AG09319 (cell line): ENCODE data around the gene MLLT6.

Source experiments
- DNase-seq: peaks from one replicate; pipeline ENCODE4 v3.0.0-alpha.2; 2010; ENCODE audit warnings: low read depth; ENCODE audit errors: extremely low read depth
- TF ChIP-seq, protein P1 (sequence below): IDR thresholded peaks from 2 replicates; pipeline ENCODE4 v1.5.1; 2011; ENCODE audit warnings: low read depth, mild to moderate bottlenecking, inconsistent platforms, low read length, moderate library complexity

MLLT6 gene

DNA sequence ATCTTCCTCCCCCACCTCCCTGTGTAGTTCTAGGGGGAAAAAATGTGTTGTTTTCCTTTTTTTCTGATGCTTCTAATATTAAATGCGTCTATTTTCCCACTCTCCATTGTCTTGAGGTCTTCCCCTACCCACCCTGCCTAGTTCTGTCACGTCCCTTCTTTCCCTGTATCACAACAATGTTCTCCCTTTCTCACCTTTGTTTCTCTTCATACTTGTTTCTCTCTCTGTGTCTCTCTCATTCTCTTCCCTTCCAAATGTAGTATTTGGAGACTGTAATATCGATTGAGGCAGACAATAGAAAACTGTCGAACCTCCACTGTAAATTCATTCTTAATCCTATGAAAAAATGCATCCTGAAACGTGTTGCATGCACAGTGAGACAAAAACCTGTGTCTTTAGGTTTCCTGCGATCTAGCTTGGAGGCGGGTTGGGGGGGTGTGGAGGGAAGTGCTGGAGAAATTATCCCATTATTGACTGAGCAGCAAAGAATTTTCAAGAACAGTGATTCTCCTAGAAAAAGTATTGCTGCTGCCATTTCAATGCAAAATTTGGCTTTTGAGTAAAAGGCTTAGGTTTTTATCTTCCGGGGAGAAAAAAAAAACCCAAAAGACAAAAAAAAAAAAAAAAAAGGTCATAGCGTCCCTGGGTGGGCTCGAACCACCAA is 46.2 kb downstream of the MLLT6 start:
- DNase-seq, result no peak
- TF ChIP-seq, protein P1, sequence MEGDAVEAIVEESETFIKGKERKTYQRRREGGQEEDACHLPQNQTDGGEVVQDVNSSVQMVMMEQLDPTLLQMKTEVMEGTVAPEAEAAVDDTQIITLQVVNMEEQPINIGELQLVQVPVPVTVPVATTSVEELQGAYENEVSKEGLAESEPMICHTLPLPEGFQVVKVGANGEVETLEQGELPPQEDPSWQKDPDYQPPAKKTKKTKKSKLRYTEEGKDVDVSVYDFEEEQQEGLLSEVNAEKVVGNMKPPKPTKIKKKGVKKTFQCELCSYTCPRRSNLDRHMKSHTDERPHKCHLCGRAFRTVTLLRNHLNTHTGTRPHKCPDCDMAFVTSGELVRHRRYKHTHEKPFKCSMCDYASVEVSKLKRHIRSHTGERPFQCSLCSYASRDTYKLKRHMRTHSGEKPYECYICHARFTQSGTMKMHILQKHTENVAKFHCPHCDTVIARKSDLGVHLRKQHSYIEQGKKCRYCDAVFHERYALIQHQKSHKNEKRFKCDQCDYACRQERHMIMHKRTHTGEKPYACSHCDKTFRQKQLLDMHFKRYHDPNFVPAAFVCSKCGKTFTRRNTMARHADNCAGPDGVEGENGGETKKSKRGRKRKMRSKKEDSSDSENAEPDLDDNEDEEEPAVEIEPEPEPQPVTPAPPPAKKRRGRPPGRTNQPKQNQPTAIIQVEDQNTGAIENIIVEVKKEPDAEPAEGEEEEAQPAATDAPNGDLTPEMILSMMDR, result no peak

GRCh38 chr17:38751808-38752307 is 46.8 kb downstream of the MLLT6 start:
- DNase-seq, result peak; percentile 71
- TF ChIP-seq, protein P1, result no peak

DNA sequence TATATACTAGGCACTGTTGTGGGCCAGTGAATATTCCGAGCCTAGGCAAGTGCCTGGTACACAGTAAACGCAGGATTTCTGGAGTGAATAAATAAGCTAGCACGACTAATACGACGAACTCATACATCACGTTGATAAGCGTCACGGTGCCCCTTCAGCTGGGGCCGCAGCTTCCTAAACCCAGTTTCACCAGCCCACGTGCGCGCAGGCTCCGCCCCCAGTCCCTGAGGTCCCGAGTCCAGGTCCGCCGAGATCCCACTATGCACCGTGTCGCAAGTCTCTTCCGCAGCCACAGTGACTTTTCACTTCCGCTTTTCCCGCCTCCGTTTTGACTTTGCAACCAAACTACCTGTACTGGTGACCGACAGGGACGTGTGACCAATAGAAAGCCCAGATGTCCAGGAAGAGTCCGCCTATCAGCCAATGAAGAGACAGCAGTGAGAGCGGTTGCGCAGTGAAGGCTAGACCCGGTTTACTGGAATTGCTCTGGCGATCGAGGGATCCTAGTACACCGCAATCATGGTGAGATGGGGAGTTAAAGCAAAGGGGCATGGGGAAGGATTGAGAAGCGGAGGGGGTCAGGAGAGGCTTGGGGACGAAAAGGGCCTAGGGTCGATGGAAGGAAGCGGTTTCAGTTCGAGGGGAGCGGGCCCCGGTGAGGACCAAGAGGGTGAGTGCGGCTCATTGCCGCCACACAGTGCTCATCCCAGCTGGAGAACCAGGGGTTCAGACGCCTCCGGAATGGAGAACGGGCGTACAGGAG is 47.4 kb downstream of the MLLT6 start, which contains the start of gene PSMB3:
TSS of gene PSMB3 (plus strand) at position 434 of the 763 bp plus-strand sequence. CDS start at position 520, 86 bp downstream.
- TF ChIP-seq, protein P1, result no peak
- DNase-seq, result peak; percentile 99

DNA sequence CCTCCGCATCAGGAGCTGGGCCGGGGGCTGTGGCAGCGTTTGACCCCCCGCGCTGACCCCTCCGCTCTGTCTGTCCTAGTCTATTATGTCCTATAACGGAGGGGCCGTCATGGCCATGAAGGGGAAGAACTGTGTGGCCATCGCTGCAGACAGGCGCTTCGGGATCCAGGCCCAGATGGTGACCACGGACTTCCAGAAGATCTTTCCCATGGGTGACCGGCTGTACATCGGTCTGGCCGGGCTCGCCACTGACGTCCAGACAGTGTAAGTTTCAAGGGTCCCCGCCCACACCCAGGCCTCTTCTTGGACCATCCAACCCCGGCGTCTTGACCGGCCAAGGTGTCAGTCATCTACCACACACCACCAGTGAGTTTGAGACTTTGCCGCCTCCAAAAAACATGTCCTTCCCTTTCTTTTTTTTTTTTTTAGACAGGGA is 48.0 kb downstream of the MLLT6 start:
- DNase-seq, result no peak

DNA sequence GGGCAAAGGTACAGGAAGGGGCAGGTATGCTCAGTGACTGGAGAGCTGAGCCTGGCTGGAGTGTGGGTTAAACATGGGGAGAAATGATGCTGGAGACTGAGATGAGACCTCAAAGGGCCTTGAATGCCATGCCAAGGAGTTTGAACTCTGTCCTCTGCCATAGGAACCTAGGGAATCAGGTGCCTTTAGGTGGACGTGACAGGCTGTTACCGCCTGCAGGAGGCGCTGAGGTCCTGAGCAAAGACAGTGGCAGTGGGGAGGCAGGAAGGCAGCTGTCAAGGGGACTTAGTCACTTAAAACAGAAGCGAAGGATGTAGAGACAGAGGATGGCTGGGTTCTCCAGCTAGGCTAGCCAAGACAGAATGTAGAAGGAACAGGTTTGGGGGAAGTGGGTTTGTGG is 56.5 kb downstream of the MLLT6 start:
- no peak for DNase-seq

More for the DNA sequence above, 48.0 kb downstream of the MLLT6 start:
- TF ChIP-seq, protein P1, result no peak

DNA sequence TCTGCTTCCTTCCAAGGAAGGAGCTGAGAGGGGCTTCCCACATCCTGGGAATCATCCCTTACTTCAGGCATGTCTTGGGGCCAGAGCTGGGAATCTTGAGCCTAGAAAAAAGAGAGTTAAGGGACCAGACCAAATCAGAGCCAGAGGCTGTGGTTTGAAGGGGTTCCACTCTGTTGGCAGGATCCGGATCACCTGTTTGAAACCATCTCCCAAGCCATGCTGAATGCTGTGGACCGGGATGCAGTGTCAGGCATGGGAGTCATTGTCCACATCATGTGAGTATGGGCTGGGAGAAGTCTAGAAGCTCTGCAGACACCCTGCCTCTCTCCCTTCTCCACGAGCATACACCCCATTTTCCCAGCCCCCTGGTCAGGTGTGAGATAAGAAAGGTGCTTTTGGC is 57.2 kb downstream of the MLLT6 start:
- no peak for DNase-seq
- TF ChIP-seq, protein P1, result no peak

More for the DNA sequence above, 56.5 kb downstream of the MLLT6 start:
- TF ChIP-seq, protein P1, result peak; percentile 29

GRCh38 chr17:38766341-38766740 is 61.3 kb downstream of the MLLT6 start:
- no peak for DNase-seq
- TF ChIP-seq, protein P1, result no peak
